HG03039 (cell line): ENCODE measurements around the gene DNAH2.
"Not testable (repeated sequence)": the region's sequence is repeated elsewhere in the genome, so short reads cannot be mapped to it uniquely, and the experiment has no call there.

Experiments
- ATAC-seq: cut with Tn5 transposase; IDR thresholded peaks from one replicate; pipeline ENCODE4 v1.9.1; 2021; ENCODE audit warnings: mild to moderate bottlenecking, moderate library complexity; ENCODE audit not compliant: unreplicated experiment

Gene DNAH2

GRCh38 chr17:7862692-7863437 is 145.3 kb downstream of the DNAH2 start:
- ATAC-seq = no peak

- not testable (repeated sequence) for ATAC-seq
Measured at GRCh38 chr17:7864384-7864783, 146.8 kb downstream of the DNAH2 start.

GRCh38 chr17:7864995-7865650 is 147.6 kb downstream of the DNAH2 start:
- ATAC-seq = no peak

GRCh38 chr17:7867881-7868329 is 150.4 kb downstream of the DNAH2 start:
- no peak for ATAC-seq

- no peak for ATAC-seq
Measured at GRCh38 chr17:7873051-7873450, 155.5 kb downstream of the DNAH2 start.

GRCh38 chr17:7875804-7876370 is 158.3 kb downstream of the DNAH2 start:
- no peak for ATAC-seq

- no peak for ATAC-seq
Measured at GRCh38 chr17:7878234-7878633, 160.7 kb downstream of the DNAH2 start.

GRCh38 chr17:7880076-7880868 is 162.7 kb downstream of the DNAH2 start:
- ATAC-seq = no peak

GRCh38 chr17:7881276-7882054 is 163.9 kb downstream of the DNAH2 start:
- no peak for ATAC-seq

- ATAC-seq = no peak
Measured at GRCh38 chr17:7882068-7882467, 164.5 kb downstream of the DNAH2 start.

GRCh38 chr17:7882629-7883028 is 165.1 kb downstream of the DNAH2 start:
- ATAC-seq = no peak
